ENCODE data around the gene CRYZL1.
A peak's percentile ranks its signal among the peaks of the same experiment; 100 is the strongest.

Gene CRYZL1

DNA sequence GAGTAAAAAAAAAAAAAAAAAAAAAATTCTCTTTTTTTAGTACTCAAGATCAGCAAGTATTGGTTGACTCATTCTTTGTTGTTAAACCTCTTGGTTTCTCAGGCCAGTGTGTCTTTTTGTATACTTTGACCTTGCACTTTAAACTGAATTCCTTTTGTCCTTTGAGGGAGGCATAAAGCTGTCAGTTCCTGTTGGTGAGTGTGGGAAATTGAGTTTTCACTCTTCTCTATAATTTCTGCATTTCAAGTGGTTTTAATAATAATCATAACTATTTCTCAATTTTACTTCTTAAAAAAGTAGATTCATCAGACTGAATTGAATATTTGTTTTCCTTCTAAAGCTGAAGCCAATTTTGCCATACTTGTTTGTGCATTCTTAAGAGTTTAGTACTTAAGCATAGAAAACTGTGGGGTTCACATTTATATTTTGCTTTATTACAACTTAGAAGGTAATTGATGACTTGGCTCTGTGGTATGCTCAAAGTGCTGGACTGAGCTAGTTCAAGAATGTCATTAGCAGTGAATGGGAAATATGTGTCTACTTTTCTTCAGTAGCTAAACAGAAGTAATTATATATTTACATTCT lies 44.2 kb upstream of the CRYZL1 start:
- H2AFZ ChIP-seq = no peak overlapping the region
- H3K9ac ChIP-seq = no peak overlapping the region
- peaks cover 7% of the 10 kb centered on the region for H3K4me1 ChIP-seq
- H3K4me3 ChIP-seq (ENCODE audit: low read depth, low read length) = no peak overlapping the region
- H3K27me3 ChIP-seq (ENCODE audit: control insufficient read depth, insufficient read depth, low read length) = no peaks in the 10 kb centered on the region
- H3K36me3 ChIP-seq (ENCODE audit: control insufficient read depth, insufficient read depth, low read length) = no peaks in the 10 kb centered on the region
- H3K9me3 ChIP-seq (ENCODE audit: control insufficient read depth, low read length) = no peaks in the 10 kb centered on the region
- H3K27ac ChIP-seq = no peak overlapping the region
- H3K79me2 ChIP-seq = peaks cover 12% of the 10 kb centered on the region
- TF ChIP-seq, protein P1, sequence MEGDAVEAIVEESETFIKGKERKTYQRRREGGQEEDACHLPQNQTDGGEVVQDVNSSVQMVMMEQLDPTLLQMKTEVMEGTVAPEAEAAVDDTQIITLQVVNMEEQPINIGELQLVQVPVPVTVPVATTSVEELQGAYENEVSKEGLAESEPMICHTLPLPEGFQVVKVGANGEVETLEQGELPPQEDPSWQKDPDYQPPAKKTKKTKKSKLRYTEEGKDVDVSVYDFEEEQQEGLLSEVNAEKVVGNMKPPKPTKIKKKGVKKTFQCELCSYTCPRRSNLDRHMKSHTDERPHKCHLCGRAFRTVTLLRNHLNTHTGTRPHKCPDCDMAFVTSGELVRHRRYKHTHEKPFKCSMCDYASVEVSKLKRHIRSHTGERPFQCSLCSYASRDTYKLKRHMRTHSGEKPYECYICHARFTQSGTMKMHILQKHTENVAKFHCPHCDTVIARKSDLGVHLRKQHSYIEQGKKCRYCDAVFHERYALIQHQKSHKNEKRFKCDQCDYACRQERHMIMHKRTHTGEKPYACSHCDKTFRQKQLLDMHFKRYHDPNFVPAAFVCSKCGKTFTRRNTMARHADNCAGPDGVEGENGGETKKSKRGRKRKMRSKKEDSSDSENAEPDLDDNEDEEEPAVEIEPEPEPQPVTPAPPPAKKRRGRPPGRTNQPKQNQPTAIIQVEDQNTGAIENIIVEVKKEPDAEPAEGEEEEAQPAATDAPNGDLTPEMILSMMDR (IDR thresholded peaks at IDR 0.05) = no peak
- H3K4me2 ChIP-seq (ENCODE audit: low read length) = no peak overlapping the region

DNA sequence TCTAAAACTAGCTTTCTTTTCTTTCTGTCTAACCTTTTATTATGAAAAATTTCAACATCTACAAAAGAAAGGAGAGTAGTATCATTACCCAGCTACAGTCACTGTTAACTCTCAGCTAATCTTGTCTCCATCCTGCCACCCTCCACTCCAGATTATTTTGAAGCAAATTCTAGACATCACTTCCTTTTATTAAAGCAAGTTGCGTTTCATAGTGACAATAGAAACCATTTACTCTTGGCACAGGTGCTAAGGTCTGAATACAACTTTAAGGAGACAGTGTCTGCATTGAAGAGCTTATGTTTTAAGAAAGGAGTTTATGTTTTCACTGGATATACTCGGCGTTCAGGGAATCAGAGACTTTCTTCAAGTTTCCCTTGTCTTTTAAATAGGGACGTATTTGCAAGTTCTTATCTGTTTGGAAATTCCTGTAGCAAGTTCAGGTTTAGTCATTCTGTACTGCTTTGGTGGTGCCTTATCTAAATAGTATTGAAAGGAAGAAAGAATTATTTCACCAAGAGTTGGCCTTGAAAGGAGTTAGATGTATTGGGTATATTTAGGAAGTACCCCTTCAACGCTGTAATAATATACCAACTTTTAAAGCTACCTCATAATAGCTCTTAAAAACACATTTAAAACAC lies 43.5 kb upstream of the CRYZL1 start:
- H3K79me2 ChIP-seq = peaks cover 13% of the 10 kb centered on the region
- TF ChIP-seq, protein P1 (IDR thresholded peaks at IDR 0.05) = no peak
- H3K4me1 ChIP-seq = peaks cover 7% of the 10 kb centered on the region
- peak overlapping the region; percentile 15 for H2AFZ ChIP-seq
- no peak overlapping the region for H3K27ac ChIP-seq
- no peak overlapping the region for H3K9ac ChIP-seq
- H3K36me3 ChIP-seq (ENCODE audit: control insufficient read depth, insufficient read depth, low read length) = no peaks in the 10 kb centered on the region
- no peak overlapping the region for H3K4me2 ChIP-seq (ENCODE audit: low read length)
- no peaks in the 10 kb centered on the region for H3K27me3 ChIP-seq (ENCODE audit: control insufficient read depth, insufficient read depth, low read length)
- H3K4me3 ChIP-seq (ENCODE audit: low read depth, low read length) = no peak overlapping the region
- H3K9me3 ChIP-seq (ENCODE audit: control insufficient read depth, low read length) = no peaks in the 10 kb centered on the region

DNA sequence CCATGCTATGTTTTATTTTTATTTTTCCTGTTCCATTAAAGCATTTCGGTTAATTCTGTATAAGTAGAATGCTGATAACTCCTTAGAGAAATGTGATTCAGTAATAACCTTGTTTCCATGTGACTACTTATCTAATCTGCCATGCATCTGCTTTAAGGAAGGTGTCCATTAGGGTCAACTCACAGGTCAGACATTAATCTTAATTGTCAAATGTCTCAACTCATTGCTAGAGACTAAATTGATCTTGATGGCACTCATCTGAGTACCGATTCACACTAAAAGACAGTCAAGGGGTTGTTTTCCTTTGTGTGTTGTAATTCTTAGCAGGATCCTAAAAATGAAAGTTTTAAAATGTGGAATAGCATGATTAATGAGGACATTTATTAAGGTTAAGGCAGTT lies 42.5 kb upstream of the CRYZL1 start:
- no peaks in the 10 kb centered on the region for H3K36me3 ChIP-seq (ENCODE audit: control insufficient read depth, insufficient read depth, low read length)
- no peak overlapping the region for H2AFZ ChIP-seq
- TF ChIP-seq, protein P1 (IDR thresholded peaks at IDR 0.05) = no peak
- H3K27me3 ChIP-seq (ENCODE audit: control insufficient read depth, insufficient read depth, low read length) = no peaks in the 10 kb centered on the region
- no peaks in the 10 kb centered on the region for H3K9me3 ChIP-seq (ENCODE audit: control insufficient read depth, low read length)
- peak overlapping the region; percentile 13 for H3K4me2 ChIP-seq (ENCODE audit: low read length)
- no peak overlapping the region for H3K4me3 ChIP-seq (ENCODE audit: low read depth, low read length)
- no peak overlapping the region for H3K9ac ChIP-seq
- H3K27ac ChIP-seq = no peak overlapping the region
- H3K4me1 ChIP-seq = peaks cover 7% of the 10 kb centered on the region
- H3K79me2 ChIP-seq = peaks cover 10% of the 10 kb centered on the region

DNA sequence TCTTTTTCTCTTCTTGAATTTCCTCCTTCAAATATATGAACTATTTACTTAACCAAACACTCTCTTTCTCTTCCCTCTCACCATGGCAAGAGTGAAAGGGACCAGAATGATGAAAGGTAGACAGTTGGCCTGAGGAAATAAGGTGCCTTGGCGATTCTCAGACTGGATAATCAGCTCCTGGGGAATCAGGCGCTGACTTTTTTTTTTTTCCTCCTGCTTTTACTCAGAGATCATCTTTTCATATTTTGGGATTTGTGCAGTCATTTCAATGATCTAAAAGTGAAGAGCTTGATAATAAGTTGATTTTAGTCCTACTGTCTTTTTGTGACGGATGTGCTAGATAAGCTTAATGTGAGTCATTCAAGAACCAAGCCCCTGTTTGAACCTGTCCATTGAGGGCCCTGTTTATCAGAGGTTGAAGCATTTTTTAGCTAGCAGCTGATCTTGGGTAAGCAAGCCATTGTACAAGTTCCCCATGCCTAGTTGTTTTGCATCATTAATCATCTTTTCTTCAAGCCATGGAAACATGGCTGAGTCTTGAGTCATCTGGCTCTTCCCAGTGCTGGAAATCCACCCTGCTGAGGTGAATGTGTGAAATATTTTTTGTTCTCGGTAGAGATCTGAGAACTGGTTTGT lies 41.6 kb upstream of the CRYZL1 start:
- Histone ChIP-seq H3K79me2 (peaks cover 8% of the 10 kb centered on the region), H3K4me1 (peaks cover 7% of the 10 kb centered on the region), H3K4me2 (ENCODE audit: low read length) (no peak overlapping the region), H3K9me3 (ENCODE audit: control insufficient read depth, low read length) (no peaks in the 10 kb centered on the region), H3K9ac (no peak overlapping the region), H3K27me3 (ENCODE audit: control insufficient read depth, insufficient read depth, low read length) (no peaks in the 10 kb centered on the region), H2AFZ (no peak overlapping the region), H3K36me3 (ENCODE audit: control insufficient read depth, insufficient read depth, low read length) (no peaks in the 10 kb centered on the region), H3K27ac (no peak overlapping the region), H3K4me3 (ENCODE audit: low read depth, low read length) (no peak overlapping the region)
- TF ChIP-seq, protein P1 (IDR thresholded peaks at IDR 0.05) = no peak

All from parathyroid adenoma (tissue), 2 donors.